Endothelial cell of umbilical vein (primary cell): ENCODE results near the gene PDLIM1. TPM values are rescaled to one million over a fixed set of nuclear protein-coding genes. Genes with fewer than 3 reads are reported as not detected.

Experiments used
- BruUV-seq: library from RNA; stranded (reverse); fragments of 400-500 nt; replicated peaks from 2 replicates; lab custom pipeline; 2021; lab: Mats Ljungman, UMichigan
- CTCF ChIA-PET: fragments of 300-600, 350-600 bp; sonication (Branson Sonifier 250); formaldehyde crosslinking; loops from one replicate; lab custom pipeline; 2021; ENCODE audit warnings: antibody characterized with exemption, inconsistent platforms; lab: Charles Lee
- POLR2A ChIA-PET: fragments of 300-600, 350-600 bp; sonication (Branson Sonifier 250); formaldehyde crosslinking; loops from one replicate; lab custom pipeline; 2021; ENCODE audit warnings: antibody characterized with exemption, inconsistent platforms; lab: Charles Lee
- DNase-seq: peaks from one replicate; pipeline ENCODE4 v3.0.0-alpha.2; 2011; ENCODE audit warnings: low read depth, low spot score
- FAIRE-seq: peaks from 2 replicates; lab custom pipeline; 2011; peaks lifted over from hg19 to GRCh38; lab: Jason Lieb, UNC
- H2AFZ ChIP-seq: 2 replicates; pipeline ENCODE4 v1.6.0; 2012; ENCODE audit warnings: low read depth, low read length, control low read depth, inconsistent platforms
- H3K27ac ChIP-seq: 2 replicates; pipeline ENCODE4 v1.5.1; 2011; ENCODE audit warnings: low read depth, mild to moderate bottlenecking, control low read depth, low read length, moderate library complexity; ENCODE audit not compliant: insufficient read depth
- H3K27me3 ChIP-seq, 2 experiments: 2 replicates each; pipeline versions ENCODE4 v1.6.0 to v1.6.1; 2011; ENCODE audit warnings: low read length in 2 of 2, mixed read lengths in 1 of 2; ENCODE audit not compliant: control insufficient read depth in 2 of 2, insufficient read depth in 2 of 2
- H3K36me3 ChIP-seq, 2 experiments: 2 replicates in 1 of 2; 3 replicates in 1 of 2; pipeline ENCODE4 v1.5.1; 2011; ENCODE audit warnings: low read length in 2 of 2, mild to moderate bottlenecking in 1 of 2, moderate library complexity in 1 of 2; ENCODE audit not compliant: control insufficient read depth in 2 of 2, insufficient read depth in 2 of 2; ENCODE audit errors: extremely low read depth in 1 of 2
- H3K4me1 ChIP-seq: 3 replicates; pipeline ENCODE4 v1.5.1; 2011; ENCODE audit warnings: mild to moderate bottlenecking, low read length; ENCODE audit not compliant: control insufficient read depth, insufficient read depth; ENCODE audit errors: extremely low read depth
- H3K4me2 ChIP-seq: 2 replicates; pipeline ENCODE4 v1.6.1; 2011; ENCODE audit warnings: low read length, control low read depth, mixed read lengths; ENCODE audit not compliant: insufficient read depth
- H3K4me3 ChIP-seq, 3 experiments: fragments of 200-600 bp in 1 of 3; sonication (generic), shearing (Covaris generic) in 1 of 3; replicated peaks in 1 of 3; 2 replicates each; pipeline ENCODE4 v1.5.1; 2011 to 2016; ENCODE audit warnings: control low read depth in 3 of 3, low read length in 3 of 3, mild to moderate bottlenecking in 2 of 3, inconsistent platforms in 1 of 3, low read depth in 1 of 3, moderate library complexity in 1 of 3; ENCODE audit not compliant: insufficient read depth in 1 of 3
- H3K79me2 ChIP-seq: 2 replicates; pipeline ENCODE4 v1.6.0; 2012; ENCODE audit warnings: low read length, inconsistent platforms; ENCODE audit not compliant: control insufficient read depth, insufficient read depth
- H3K9ac ChIP-seq: replicated peaks from 2 replicates; pipeline ENCODE3; 2011; ENCODE audit warnings: low read length, control low read depth; ENCODE audit not compliant: insufficient read depth; ENCODE audit errors: extremely low read depth
- H3K9me1 ChIP-seq: replicated peaks from 3 replicates; pipeline ENCODE4 v1.6.0; 2011; ENCODE audit warnings: mild to moderate bottlenecking, low read length; ENCODE audit not compliant: control insufficient read depth, insufficient read depth; ENCODE audit errors: extremely low read depth
- H3K9me3 ChIP-seq: replicated peaks from 2 replicates; pipeline ENCODE4 v1.5.1; 2012; ENCODE audit warnings: low read length, inconsistent platforms; ENCODE audit not compliant: control insufficient read depth, insufficient read depth
- H4K20me1 ChIP-seq: replicated peaks from 2 replicates; pipeline ENCODE3; 2011; ENCODE audit warnings: mild to moderate bottlenecking, low read length; ENCODE audit not compliant: control insufficient read depth, insufficient read depth; ENCODE audit errors: extremely low read depth
- CTCF ChIP-seq, 2 donors: IDR thresholded peaks; 1 replicate in 1 of 2; 2 replicates in 1 of 2; pipeline ENCODE4 v1.5.1; 2011; ENCODE audit warnings: low read length in 2 of 2, mild to moderate bottlenecking in 2 of 2, moderate library complexity in 2 of 2, control low read depth in 1 of 2, inconsistent platforms in 1 of 2, low read depth in 1 of 2; ENCODE audit not compliant: insufficient read depth in 1 of 2; ENCODE audit errors: extremely low read depth in 1 of 2
- EZH2 ChIP-seq: IDR thresholded peaks from 2 replicates; pipeline ENCODE4 v1.6.1; 2012; ENCODE audit warnings: borderline replicate concordance, low read depth, mild to moderate bottlenecking, moderate library complexity, low read length, inconsistent platforms; ENCODE audit not compliant: severe bottlenecking
- FOS ChIP-seq: IDR thresholded peaks from 2 replicates; pipeline ENCODE4 v1.6.1; 2011; ENCODE audit warnings: mild to moderate bottlenecking, low read length, moderate library complexity, borderline replicate concordance; ENCODE audit not compliant: insufficient read depth
- GATA2 ChIP-seq: IDR thresholded peaks from 2 replicates; pipeline ENCODE4 v1.7.0; 2011; ENCODE audit warnings: low read depth, mild to moderate bottlenecking, moderate library complexity, mixed read lengths, low read length; ENCODE audit not compliant: insufficient read length, insufficient read depth
- JUN ChIP-seq: IDR thresholded peaks from 2 replicates; pipeline ENCODE4 v1.6.1; 2011; ENCODE audit warnings: borderline replicate concordance, low read depth; ENCODE audit not compliant: insufficient read length, insufficient read depth
- MAX ChIP-seq: IDR thresholded peaks from 2 replicates; pipeline ENCODE4 v1.6.1; 2011; ENCODE audit not compliant: insufficient read depth, insufficient read length
- MYC ChIP-seq: IDR thresholded peaks from one replicate; pipeline ENCODE4 v1.6.1; 2011; ENCODE audit warnings: mild to moderate bottlenecking, low read depth, low read length
- POLR2A ChIP-seq: IDR thresholded peaks from 2 replicates; pipeline ENCODE4 v1.6.1; 2012; ENCODE audit warnings: low read depth, mild to moderate bottlenecking, control low read depth, low read length
- POLR2AphosphoS5 ChIP-seq: IDR thresholded peaks from 2 replicates; pipeline ENCODE4 v1.6.1; 2012; ENCODE audit warnings: low read depth, mild to moderate bottlenecking, control low read depth, low read length, moderate library complexity; ENCODE audit not compliant: insufficient read depth
- dilution Hi-C: fragments of 300-500 bp; cut with MboI; formaldehyde crosslinking; loops from one replicate; pipeline ENCODE4 v1.15.0; 2019; ENCODE audit warnings: low sequenced_read_pairs; ENCODE audit not compliant: extremely low pct_ligation_motif_present
- intact Hi-C: fragments of 100-400 bp; cut with micrococcal nuclease; formaldehyde crosslinking; loops from one replicate; pipeline ENCODE4 v1.10.0; 2022
- polyA plus RNA-seq, 4 experiments: library from polyadenylated mRNA; depleted of rRNA in 3 of 4; stranded (reverse) in 3 of 4; unstranded in 1 of 4; fragments of >200 nt; gene quantifications; 2 replicates each; pipeline versions ENCODE4 v1.2.1 to v1.2.3, GENCODE V29; 2011 to 2012; ENCODE audit warnings: missing spikeins in 1 of 4
- total RNA-seq: library from RNA; stranded (reverse); gene quantifications from 2 replicates; pipeline ENCODE4 v1.2.3, GENCODE V29; 2021

Gene PDLIM1
- total and polyA plus RNA-seq, 2 donors (not counting 3 experiments of a cell fraction or from before 2014, with no cell fraction given), result 91.1 to 122 TPM

GRCh38 chr10:95293631-95294030 lies 2.8 kb upstream of the PDLIM1 start:
- Histone ChIP-seq H4K20me1 (no peaks in the 10 kb centered on the region), H3K36me3 (no peaks in the 10 kb centered on the region), H3K9ac (no peak overlapping the region), H2AFZ (no peak overlapping the region), H3K4me1 (peaks cover 23% of the 10 kb centered on the region), H3K4me2 (no peak overlapping the region), H3K27ac (no peak overlapping the region), H3K27me3 (no peaks in the 10 kb centered on the region), H3K4me3 (no peak overlapping the region), H3K9me1 (no peaks in the 10 kb centered on the region), H3K79me2 (peaks cover 16% of the 10 kb centered on the region), H3K9me3 (no peaks in the 10 kb centered on the region)
- dilution Hi-C loops, result no loop called here
- CTCF ChIA-PET, result interaction anchor here (1.8 to 3.1 kb wide), 3 partner anchors 50 to 69 kb away, joined by 4 to 18 read pairs (median 13); no protein-coding TSS in a partner anchor
- DNase-seq (no peak), FAIRE-seq (no peak)
- TF ChIP-seq EZH2 (no peak), POLR2A (no peak), POLR2AphosphoS5 (no peak), CTCF (IDR thresholded peaks at IDR 0.05; ENCODE audit: extremely low read depth in 1 of 2, insufficient read depth in 1 of 2, low read depth in 1 of 2, low read length in 2 of 2) (no peak), JUN (no peak), MAX (no peak), MYC (no peak), FOS (no peak), GATA2 (no peak)
- POLR2A ChIA-PET, result no interaction called here
- BruUV-seq, result no TSS peak
- intact Hi-C loops, result loop anchor here (2.0 kb wide), 1 partner anchor 15 kb away; no protein-coding TSS in a partner anchor
